K562 (cell line): ENCODE results near the gene ZBTB20.

ENCODE experiments used
- CC2D1A ChIP-seq: fragments of 450-650 bp; IDR thresholded peaks from 2 replicates; pipeline ENCODE4 v1.6.1; 2017; ENCODE audit warnings: mild to moderate bottlenecking
- CTCF ChIP-seq, 3 experiments: IDR thresholded peaks in 2 of 3; conservative IDR thresholded peaks in 1 of 3; 2 replicates each; pipeline ENCODE4 v1.5.1; 2011 to 2012; ENCODE audit warnings: low read length in 3 of 3, mild to moderate bottlenecking in 3 of 3, control low read depth in 2 of 3, improper control_type of control experiment in 1 of 3, inconsistent platforms in 1 of 3, low read depth in 1 of 3, mixed read lengths in 1 of 3, moderate library complexity in 1 of 3; ENCODE audit not compliant: insufficient read depth in 2 of 3
- EZH2 ChIP-seq: IDR thresholded peaks from 2 replicates; pipeline ENCODE4 v1.6.1; 2012; ENCODE audit warnings: low read depth, mild to moderate bottlenecking, inconsistent platforms, low read length, borderline replicate concordance
- NR2C1 ChIP-seq, 2 experiments: fragments of 450-650 bp; IDR thresholded peaks; 2 replicates each; pipeline ENCODE4 v1.6.1; 2017; ENCODE audit warnings: mild to moderate bottlenecking in 2 of 2, antibody characterized with exemption in 1 of 2, inconsistent platforms in 1 of 2, missing compliant biosample characterization in 1 of 2, missing genetic modification characterization in 1 of 2
- SIRT6 ChIP-seq: IDR thresholded peaks from one replicate; pipeline ENCODE4 v1.6.1; 2012; ENCODE audit warnings: low read depth, mild to moderate bottlenecking, control low read depth, inconsistent platforms, low read length, moderate library complexity
- SP1 ChIP-seq: sonication (generic); formaldehyde crosslinking; IDR thresholded peaks from 2 replicates; pipeline ENCODE4 v1.8.1; 2022; ENCODE audit warnings: mild to moderate bottlenecking, missing genetic modification reagents
- ZNF24 ChIP-seq: fragments of 450-650 bp; IDR thresholded peaks from 2 replicates; pipeline ENCODE4 v1.6.1; 2016
- ZNF444 ChIP-seq: fragments of 250-450 bp; sonication (Bioruptor Pico); IDR thresholded peaks from 2 replicates; pipeline ENCODE4 v1.4.0; 2020; ENCODE audit warnings: mild to moderate bottlenecking, moderate library complexity

GRCh38 chr3:114527036-114527644 lies 619.9 kb downstream of the ZBTB20 start:
- no peak for TF ChIP-seq EZH2
- TF ChIP-seq SIRT6 = no peak
- no peak for TF ChIP-seq CC2D1A
- no peak for TF ChIP-seq ZNF24
- TF ChIP-seq NR2C1 (IDR thresholded peaks at IDR 0.05) = no peak
- TF ChIP-seq NR2C1 (tag; IDR thresholded peaks at IDR 0.05) = no peak
- no peak for TF ChIP-seq ZNF444 (CRISPR knock-in tag)
- TF ChIP-seq SP1 = no peak
- TF ChIP-seq CTCF (IDR thresholded peaks at IDR 0.05 in 2 of 3, conservative IDR thresholded peaks at IDR 0.05 in 1 of 3; ENCODE audit: insufficient read depth in 2 of 3, low read depth in 1 of 3, low read length in 3 of 3) = peak; percentile 15 to 33 (median 23); a peak in 3 of 6 replicates
